MG63 (cell line): Measurements from ENCODE around the gene THAP7. TPM values are rescaled to one million over a fixed set of nuclear protein-coding genes. Genes with fewer than 3 reads are reported as not detected.
"Not testable (repeated sequence)": the region's sequence is repeated elsewhere in the genome, so short reads cannot be mapped to it uniquely, and the experiment has no call there.

ENCODE experiments used
- DNase-seq: peaks from one replicate; pipeline ENCODE4 v3.0.0-alpha.2; 2020
- H3K27me3 ChIP-seq: fragments of 250-450 bp; sonication (Bioruptor Pico); 2 replicates; pipeline ENCODE4 v1.5.1; 2020; ENCODE audit warnings: mild to moderate bottlenecking, moderate library complexity
- H3K36me3 ChIP-seq: fragments of 250-450 bp; sonication (Bioruptor Pico); 2 replicates; pipeline ENCODE4 v1.5.1; 2020; ENCODE audit warnings: mild to moderate bottlenecking, moderate library complexity
- H3K4me3 ChIP-seq: fragments of 250-450 bp; sonication (Bioruptor Pico); 2 replicates; pipeline ENCODE4 v1.5.1; 2020; ENCODE audit warnings: mild to moderate bottlenecking, moderate library complexity
- H3K9me3 ChIP-seq: fragments of 250-450 bp; sonication (Bioruptor Pico); 2 replicates; pipeline ENCODE4 v1.5.1; 2020; ENCODE audit warnings: mild to moderate bottlenecking, moderate library complexity
- total RNA-seq: library from RNA; depleted of rRNA; stranded (reverse); fragments of >200 nt; shearing (Covaris generic); gene quantifications from 2 replicates; pipeline ENCODE4 v1.2.3, GENCODE V29; 2014; ENCODE audit warnings: low replicate concordance; rRNA removed

THAP7 gene
- total RNA-seq: 33.8 and 46.5 TPM in 2 replicates

GRCh38 chr22:21001601-21002325 lies at the start of gene THAP7:
Gene THAP7, minus strand, starts transcription at chr22:21002118. Its CDS starts 207 bp downstream, at chr22:21001911.
- Histone ChIP-seq H3K36me3 (peaks cover 31% of the 10 kb centered on the region), H3K27me3 (no peaks in the 10 kb centered on the region), H3K9me3 (no peaks in the 10 kb centered on the region), H3K4me3 (peak within 1 kb of the TSS; percentile 96)
- peak; percentile 96 for DNase-seq

GRCh38 chr22:21051145-21051830 lies 49.4 kb upstream of the THAP7 start:
- Histone ChIP-seq H3K4me3 (no peak overlapping the region), H3K36me3 (no peaks in the 10 kb centered on the region), H3K9me3 (no peaks in the 10 kb centered on the region), H3K27me3 (no peaks in the 10 kb centered on the region)
- no peak for DNase-seq

GRCh38 chr22:21048965-21049364 lies 47.0 kb upstream of the THAP7 start:
- not testable (repeated sequence) for H3K36me3 ChIP-seq, DNase-seq, H3K4me3 ChIP-seq, H3K27me3 ChIP-seq, H3K9me3 ChIP-seq

GRCh38 chr22:21048448-21048847 lies 46.5 kb upstream of the THAP7 start:
- not testable (repeated sequence) for H3K27me3 ChIP-seq, H3K36me3 ChIP-seq, H3K9me3 ChIP-seq, DNase-seq, H3K4me3 ChIP-seq

- no peak for DNase-seq
- Histone ChIP-seq H3K36me3 (no peaks in the 10 kb centered on the region), H3K9me3 (no peaks in the 10 kb centered on the region), H3K4me3 (no peak overlapping the region), H3K27me3 (no peaks in the 10 kb centered on the region)
These were observed 45.8 kb upstream of the THAP7 start for GRCh38 chr22:21047730-21048129.

- H3K27me3 ChIP-seq: no peaks in the 10 kb centered on the region
- no peak overlapping the region for H3K4me3 ChIP-seq
These were observed 45.2 kb upstream of the THAP7 start for GRCh38 chr22:21047035-21047661.

GRCh38 chr22:21045585-21046294 lies 43.8 kb upstream of the THAP7 start, which contains the start of gene LRRC74B:
Gene LRRC74B, plus strand, starts transcription at chr22:21045946. Its CDS starts 41 bp downstream, at chr22:21045987.
- Histone ChIP-seq H3K9me3 (no peaks in the 10 kb centered on the region), H3K4me3 (peak within 1 kb of the TSS; percentile 28), H3K36me3 (no peaks in the 10 kb centered on the region), H3K27me3 (no peaks in the 10 kb centered on the region)
- DNase-seq: peak; percentile 89

More at GRCh38 chr22:21047035-21047661, 45.2 kb upstream of the THAP7 start:
- Histone ChIP-seq H3K9me3 (no peaks in the 10 kb centered on the region), H3K36me3 (no peaks in the 10 kb centered on the region)
- DNase-seq: no peak

- Histone ChIP-seq H3K36me3 (no peaks in the 10 kb centered on the region), H3K9me3 (no peaks in the 10 kb centered on the region), H3K4me3 (peak overlapping the region; percentile 28), H3K27me3 (no peaks in the 10 kb centered on the region)
- peak; percentile 85 for DNase-seq
These were observed 43.1 kb upstream of the THAP7 start for GRCh38 chr22:21044931-21045584.

GRCh38 chr22:21043860-21044535 lies 42.1 kb upstream of the THAP7 start:
- Histone ChIP-seq H3K36me3 (no peaks in the 10 kb centered on the region), H3K4me3 (no peak overlapping the region), H3K27me3 (no peaks in the 10 kb centered on the region), H3K9me3 (no peaks in the 10 kb centered on the region)
- no peak for DNase-seq

- Histone ChIP-seq H3K4me3 (no peak overlapping the region), H3K27me3 (no peaks in the 10 kb centered on the region), H3K9me3 (no peaks in the 10 kb centered on the region), H3K36me3 (no peaks in the 10 kb centered on the region)
- DNase-seq: peak; percentile 27
These were observed 41.3 kb upstream of the THAP7 start for GRCh38 chr22:21042978-21043859.

- no peaks in the 10 kb centered on the region for H3K9me3 ChIP-seq
- DNase-seq: peak; percentile 37
- H3K4me3 ChIP-seq: no peak overlapping the region
- H3K36me3 ChIP-seq: no peaks in the 10 kb centered on the region
- no peaks in the 10 kb centered on the region for H3K27me3 ChIP-seq
These were observed 40.0 kb upstream of the THAP7 start for GRCh38 chr22:21041937-21042336.

- not testable (repeated sequence) for H3K4me3 ChIP-seq, H3K9me3 ChIP-seq, H3K27me3 ChIP-seq, H3K36me3 ChIP-seq, DNase-seq
These were observed 37.2 kb upstream of the THAP7 start for GRCh38 chr22:21039158-21039557.

GRCh38 chr22:21038405-21038804 lies 36.5 kb upstream of the THAP7 start:
- Histone ChIP-seq H3K4me3 (no peak overlapping the region), H3K9me3 (no peaks in the 10 kb centered on the region), H3K36me3 (no peaks in the 10 kb centered on the region), H3K27me3 (no peaks in the 10 kb centered on the region)
- DNase-seq: no peak

- no peaks in the 10 kb centered on the region for H3K9me3 ChIP-seq
- H3K27me3 ChIP-seq: no peaks in the 10 kb centered on the region
- no peaks in the 10 kb centered on the region for H3K36me3 ChIP-seq
- no peak overlapping the region for H3K4me3 ChIP-seq
- no peak for DNase-seq
These were observed 33.1 kb upstream of the THAP7 start for GRCh38 chr22:21034989-21035388.

- Histone ChIP-seq H3K27me3 (no peaks in the 10 kb centered on the region), H3K4me3 (no peak overlapping the region), H3K9me3 (no peaks in the 10 kb centered on the region), H3K36me3 (no peaks in the 10 kb centered on the region)
- no peak for DNase-seq
These were observed 32.0 kb upstream of the THAP7 start for GRCh38 chr22:21033895-21034294.
